Measurements from ENCODE around the gene UBQLN4. TPM values are rescaled to one million over a fixed set of nuclear protein-coding genes. Genes with fewer than 3 reads are reported as not detected.
"Not testable (repeated sequence)": the region's sequence is repeated elsewhere in the genome, so short reads cannot be mapped to it uniquely, and the experiment has no call there.

The UBQLN4 gene
- total RNA-seq, 2 experiments from 2014 or later = 33.2 to 37.1 TPM

GRCh38 chr1:156073740-156074139 lies 20.1 kb upstream of the UBQLN4 start:
- no peaks in the 10 kb centered on the region for H3K9me3 ChIP-seq (ENCODE audit: low read length)
- 0 out of 2 replicates have a peak, but pooled peaks cover 3% of the 10 kb centered on the region for H3K79me2 ChIP-seq (ENCODE audit: insufficient read depth, low read depth, low read length)
- TF ChIP-seq, protein P1, sequence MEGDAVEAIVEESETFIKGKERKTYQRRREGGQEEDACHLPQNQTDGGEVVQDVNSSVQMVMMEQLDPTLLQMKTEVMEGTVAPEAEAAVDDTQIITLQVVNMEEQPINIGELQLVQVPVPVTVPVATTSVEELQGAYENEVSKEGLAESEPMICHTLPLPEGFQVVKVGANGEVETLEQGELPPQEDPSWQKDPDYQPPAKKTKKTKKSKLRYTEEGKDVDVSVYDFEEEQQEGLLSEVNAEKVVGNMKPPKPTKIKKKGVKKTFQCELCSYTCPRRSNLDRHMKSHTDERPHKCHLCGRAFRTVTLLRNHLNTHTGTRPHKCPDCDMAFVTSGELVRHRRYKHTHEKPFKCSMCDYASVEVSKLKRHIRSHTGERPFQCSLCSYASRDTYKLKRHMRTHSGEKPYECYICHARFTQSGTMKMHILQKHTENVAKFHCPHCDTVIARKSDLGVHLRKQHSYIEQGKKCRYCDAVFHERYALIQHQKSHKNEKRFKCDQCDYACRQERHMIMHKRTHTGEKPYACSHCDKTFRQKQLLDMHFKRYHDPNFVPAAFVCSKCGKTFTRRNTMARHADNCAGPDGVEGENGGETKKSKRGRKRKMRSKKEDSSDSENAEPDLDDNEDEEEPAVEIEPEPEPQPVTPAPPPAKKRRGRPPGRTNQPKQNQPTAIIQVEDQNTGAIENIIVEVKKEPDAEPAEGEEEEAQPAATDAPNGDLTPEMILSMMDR (conservative IDR thresholded peaks at IDR 0.05; ENCODE audit: low read length) = no peak
- no peak for TF ChIP-seq EZH2phosphoT487 (IDR thresholded peaks at IDR 0.05; ENCODE audit: borderline replicate concordance, low read depth, low read length)
- no TSS peak for BruUV-seq (replicated peaks)
- no peaks in the 10 kb centered on the region for H4K20me1 ChIP-seq (ENCODE audit: insufficient read depth, low read length)
- H3K4me2 ChIP-seq (ENCODE audit: low read length) = no peak overlapping the region
- no peak overlapping the region for H3K4me3 ChIP-seq (ENCODE audit: low read depth, low read length, poor library complexity, severe bottlenecking)
- no peaks in the 10 kb centered on the region for H3K9me2 ChIP-seq (ENCODE audit: insufficient read depth, low read length)
- intact Hi-C loops (cut with micrococcal nuclease; ENCODE audit: unreplicated experiment) = no loop called here
- peaks cover 24% of the 10 kb centered on the region for H3K4me1 ChIP-seq (ENCODE audit: insufficient read depth, low read length, poor library complexity, severe bottlenecking)
- no peak for DNase-seq (ENCODE audit: low spot score)
- no peak overlapping the region for H3K27ac ChIP-seq (ENCODE audit: low read depth, low read length, poor library complexity, severe bottlenecking)
- POLR2A ChIA-PET = no interaction called here
- no peak overlapping the region for H2AFZ ChIP-seq (ENCODE audit: low read length)
- CTCF ChIA-PET (ENCODE audit: unreplicated experiment) = no interaction called here
- no peaks in the 10 kb centered on the region for H3K36me3 ChIP-seq (ENCODE audit: insufficient read depth, low read length)

DNA sequence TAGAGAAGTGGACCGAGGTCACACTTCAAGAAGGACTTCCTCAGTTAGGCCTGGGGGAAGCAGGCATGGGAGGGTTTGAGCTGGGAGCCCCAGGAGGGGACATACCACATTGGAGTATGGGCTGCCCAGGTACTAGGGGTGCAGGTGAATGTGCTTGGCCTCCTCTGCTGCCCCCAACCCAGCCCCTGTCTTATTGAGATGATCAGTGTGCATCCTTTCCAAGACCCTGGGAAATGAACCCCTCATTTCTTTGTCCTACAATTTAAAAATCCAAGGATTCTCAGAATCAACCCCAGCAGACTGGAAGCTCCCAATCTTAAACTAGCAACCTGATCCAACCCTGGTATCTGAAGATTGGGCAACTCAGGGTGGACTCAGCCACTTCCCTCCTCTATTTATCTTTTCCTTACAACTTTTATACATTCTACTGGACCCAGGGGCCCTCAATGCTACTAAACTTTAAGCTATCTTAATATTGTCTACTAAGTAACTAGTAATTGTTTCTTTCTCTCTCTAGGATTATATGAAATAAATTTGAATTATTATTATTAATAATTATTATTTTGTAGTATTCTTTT lies 19.6 kb upstream of the UBQLN4 start:
- BruUV-seq (replicated peaks) = no TSS peak
- Histone ChIP-seq H3K9me2 (ENCODE audit: insufficient read depth, low read length) (no peaks in the 10 kb centered on the region), H3K9me3 (ENCODE audit: low read length) (no peaks in the 10 kb centered on the region), H2AFZ (ENCODE audit: low read length) (no peak overlapping the region), H3K4me2 (ENCODE audit: low read length) (no peak overlapping the region), H3K4me1 (ENCODE audit: insufficient read depth, low read length, poor library complexity, severe bottlenecking) (peaks cover 24% of the 10 kb centered on the region), H3K4me3 (ENCODE audit: low read depth, low read length, poor library complexity, severe bottlenecking) (no peak overlapping the region), H3K27ac (ENCODE audit: low read depth, low read length, poor library complexity, severe bottlenecking) (no peak overlapping the region), H4K20me1 (ENCODE audit: insufficient read depth, low read length) (no peaks in the 10 kb centered on the region), H3K36me3 (ENCODE audit: insufficient read depth, low read length) (no peaks in the 10 kb centered on the region), H3K79me2 (ENCODE audit: insufficient read depth, low read depth, low read length) (0 out of 2 replicates have a peak, but pooled peaks cover 3% of the 10 kb centered on the region)
- intact Hi-C loops (cut with micrococcal nuclease; ENCODE audit: unreplicated experiment) = no loop called here
- no peak for TF ChIP-seq EZH2phosphoT487 (IDR thresholded peaks at IDR 0.05; ENCODE audit: borderline replicate concordance, low read depth, low read length)
- TF ChIP-seq, protein P1 (conservative IDR thresholded peaks at IDR 0.05; ENCODE audit: low read length) = no peak
- CTCF ChIA-PET (ENCODE audit: unreplicated experiment) = no interaction called here
- POLR2A ChIA-PET = interaction anchor here (0.6 kb wide), 1 partner anchor 394 kb away, joined by 3 read pairs; no protein-coding TSS in a partner anchor
- DNase-seq (ENCODE audit: low spot score) = no peak

- BruUV-seq (replicated peaks) = no TSS peak
- Histone ChIP-seq H3K4me3 (ENCODE audit: low read depth, low read length, poor library complexity, severe bottlenecking) (no peak overlapping the region), H3K27ac (ENCODE audit: low read depth, low read length, poor library complexity, severe bottlenecking) (no peak overlapping the region), H2AFZ (ENCODE audit: low read length) (no peak overlapping the region), H3K9me3 (ENCODE audit: low read length) (no peaks in the 10 kb centered on the region), H3K79me2 (ENCODE audit: insufficient read depth, low read depth, low read length) (0 out of 2 replicates have a peak, but pooled peaks cover 3% of the 10 kb centered on the region), H3K36me3 (ENCODE audit: insufficient read depth, low read length) (no peaks in the 10 kb centered on the region), H3K4me2 (ENCODE audit: low read length) (no peak overlapping the region), H3K4me1 (ENCODE audit: insufficient read depth, low read length, poor library complexity, severe bottlenecking) (peaks cover 24% of the 10 kb centered on the region), H3K9me2 (ENCODE audit: insufficient read depth, low read length) (no peaks in the 10 kb centered on the region), H4K20me1 (ENCODE audit: insufficient read depth, low read length) (no peaks in the 10 kb centered on the region)
- DNase-seq (ENCODE audit: low spot score) = no peak
- ChIA-PET POLR2A (no interaction called here), CTCF (ENCODE audit: unreplicated experiment) (no interaction called here)
- TF ChIP-seq, protein P1 (conservative IDR thresholded peaks at IDR 0.05; ENCODE audit: low read length) = no peak
- no peak for TF ChIP-seq EZH2phosphoT487 (IDR thresholded peaks at IDR 0.05; ENCODE audit: borderline replicate concordance, low read depth, low read length)
- intact Hi-C loops (cut with micrococcal nuclease; ENCODE audit: unreplicated experiment) = no loop called here
These were observed 18.7 kb upstream of the UBQLN4 start for GRCh38 chr1:156072251-156072650.

GRCh38 chr1:156071332-156071816 lies 17.8 kb upstream of the UBQLN4 start:
- CTCF ChIA-PET (ENCODE audit: unreplicated experiment) = interaction anchor here (0.6 kb wide), 1 partner anchor 18 kb away, joined by 3 read pairs; no protein-coding TSS in a partner anchor
- H4K20me1 ChIP-seq (ENCODE audit: insufficient read depth, low read length); intact Hi-C loops (cut with micrococcal nuclease; ENCODE audit: unreplicated experiment); H3K36me3 ChIP-seq (ENCODE audit: insufficient read depth, low read length); H3K9me3 ChIP-seq (ENCODE audit: low read length); POLR2A ChIA-PET; BruUV-seq (replicated peaks); DNase-seq (ENCODE audit: low spot score); H2AFZ ChIP-seq (ENCODE audit: low read length); H3K4me2 ChIP-seq (ENCODE audit: low read length); H3K4me3 ChIP-seq (ENCODE audit: low read depth, low read length, poor library complexity, severe bottlenecking); H3K9me2 ChIP-seq (ENCODE audit: insufficient read depth, low read length); H3K27ac ChIP-seq (ENCODE audit: low read depth, low read length, poor library complexity, severe bottlenecking); H3K79me2 ChIP-seq (ENCODE audit: insufficient read depth, low read depth, low read length): not testable (repeated sequence)
- peaks cover 20% of the 10 kb centered on the region for H3K4me1 ChIP-seq (ENCODE audit: insufficient read depth, low read length, poor library complexity, severe bottlenecking)
